Measurements from ENCODE around the gene NECAB2.

Gene NECAB2

DNA sequence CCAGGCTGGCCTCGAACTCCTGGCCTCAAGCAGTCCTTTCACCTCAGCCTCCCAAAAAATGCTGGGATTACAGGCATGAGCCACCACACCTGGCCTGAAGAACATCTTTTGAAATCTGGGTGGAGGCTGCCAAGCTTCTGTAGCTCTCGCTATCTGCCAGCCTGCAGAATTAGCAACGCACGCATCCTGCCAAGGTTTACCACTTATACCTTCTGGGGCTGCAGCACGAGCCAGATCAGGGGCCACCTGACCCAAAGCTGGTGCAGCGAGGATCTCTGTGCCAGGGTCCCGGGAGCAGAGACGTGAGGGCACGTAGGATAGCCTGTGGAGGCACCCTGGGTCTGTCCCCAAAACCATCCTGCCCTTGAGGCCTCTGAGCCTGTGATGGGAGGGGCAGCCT lies 52.3 kb downstream of the NECAB2 start:
- Histone ChIP-seq H3K36me3 (ENCODE audit: insufficient read depth, insufficient read length, low read length) (no peaks in the 10 kb centered on the region), H3K9me3 (ENCODE audit: insufficient read depth, low read length) (peaks cover 8% of the 10 kb centered on the region; the same call in 1 of the 2 replicates), H3K4me3 (ENCODE audit: insufficient read length, low read depth) (no peak overlapping the region), H3K9ac (ENCODE audit: insufficient read length, low read depth) (no peak overlapping the region), H3K27me3 (ENCODE audit: insufficient read depth, insufficient read length) (no peaks in the 10 kb centered on the region), H3K4me1 (ENCODE audit: insufficient read depth, insufficient read length) (peaks cover 2% of the 10 kb centered on the region)
- TF ChIP-seq ZNF274 (IDR thresholded peaks at IDR 0.05; ENCODE audit: low read depth, low read length): no peak
- no peak for TF ChIP-seq YY1 (IDR thresholded peaks at IDR 0.05; ENCODE audit: insufficient read depth, insufficient read length)
- TF ChIP-seq SUZ12 (IDR thresholded peaks at IDR 0.05; ENCODE audit: extremely low read depth, insufficient read depth, insufficient read length): no peak
- no peak for DNase-seq (ENCODE audit: low read depth, low spot score)

DNA sequence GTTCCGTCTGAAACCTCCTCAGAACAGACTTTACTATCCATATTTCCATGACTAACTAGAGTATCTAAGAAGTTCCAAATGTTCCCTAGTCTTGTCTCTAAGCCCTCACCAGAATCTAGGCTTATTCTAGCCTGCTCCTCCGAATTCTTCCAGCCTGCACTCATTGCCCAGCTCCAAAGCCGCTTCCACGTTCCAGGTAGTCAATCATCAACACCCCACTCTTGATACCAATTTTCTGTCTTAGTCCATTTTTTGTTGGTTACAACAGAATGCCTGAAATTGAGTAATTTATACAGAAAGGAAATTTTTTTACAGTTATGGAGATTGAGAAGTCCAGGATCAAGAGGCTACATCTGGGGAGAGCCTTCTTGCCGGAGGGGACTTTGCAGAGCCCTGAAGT lies 53.4 kb downstream of the NECAB2 start:
- Histone ChIP-seq H3K9me3 (ENCODE audit: insufficient read depth, low read length) (peaks cover 8% of the 10 kb centered on the region; the same call in 1 of the 2 replicates), H3K4me1 (ENCODE audit: insufficient read depth, insufficient read length) (peaks cover 2% of the 10 kb centered on the region), H3K36me3 (ENCODE audit: insufficient read depth, insufficient read length, low read length) (no peaks in the 10 kb centered on the region), H3K9ac (ENCODE audit: insufficient read length, low read depth) (no peak overlapping the region), H3K4me3 (ENCODE audit: insufficient read length, low read depth) (no peak overlapping the region), H3K27me3 (ENCODE audit: insufficient read depth, insufficient read length) (no peaks in the 10 kb centered on the region)
- DNase-seq (ENCODE audit: low read depth, low spot score): no peak
- TF ChIP-seq YY1 (IDR thresholded peaks at IDR 0.05; ENCODE audit: insufficient read depth, insufficient read length) (no peak), SUZ12 (IDR thresholded peaks at IDR 0.05; ENCODE audit: extremely low read depth, insufficient read depth, insufficient read length) (no peak), ZNF274 (IDR thresholded peaks at IDR 0.05; ENCODE audit: low read depth, low read length) (no peak)

DNA sequence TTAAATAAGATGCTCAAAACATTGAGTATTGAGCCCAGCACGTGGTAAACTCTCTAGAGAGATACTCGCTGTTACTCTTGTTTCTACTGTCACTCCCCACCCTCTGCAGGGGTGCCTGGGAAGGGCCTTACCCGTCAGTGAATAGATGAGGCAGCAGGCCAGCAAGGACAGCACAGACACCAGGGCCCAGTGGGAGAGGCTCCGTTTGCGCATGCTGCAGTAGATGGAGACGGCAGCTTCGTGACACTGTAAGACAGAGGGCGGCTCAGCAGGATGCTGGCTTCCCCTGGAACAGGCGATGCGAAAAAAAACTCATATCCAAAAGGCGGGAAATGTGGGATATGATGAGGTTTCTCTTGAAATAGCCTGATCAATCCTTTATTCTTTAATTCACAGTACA lies 54.6 kb downstream of the NECAB2 start:
- no peak for DNase-seq (ENCODE audit: low read depth, low spot score)
- H3K4me3 ChIP-seq (ENCODE audit: insufficient read length, low read depth): no peak overlapping the region
- H3K9ac ChIP-seq (ENCODE audit: insufficient read length, low read depth): no peak overlapping the region
- H3K4me1 ChIP-seq (ENCODE audit: insufficient read depth, insufficient read length): peaks cover 7% of the 10 kb centered on the region
- H3K9me3 ChIP-seq (ENCODE audit: insufficient read depth, low read length): peaks cover 8% of the 10 kb centered on the region; the same call in 1 of the 2 replicates
- TF ChIP-seq ZNF274 (IDR thresholded peaks at IDR 0.05; ENCODE audit: low read depth, low read length) (no peak), YY1 (IDR thresholded peaks at IDR 0.05; ENCODE audit: insufficient read depth, insufficient read length) (no peak)
- H3K27me3 ChIP-seq (ENCODE audit: insufficient read depth, insufficient read length): no peaks in the 10 kb centered on the region
- H3K36me3 ChIP-seq (ENCODE audit: insufficient read depth, insufficient read length, low read length): no peaks in the 10 kb centered on the region

DNA sequence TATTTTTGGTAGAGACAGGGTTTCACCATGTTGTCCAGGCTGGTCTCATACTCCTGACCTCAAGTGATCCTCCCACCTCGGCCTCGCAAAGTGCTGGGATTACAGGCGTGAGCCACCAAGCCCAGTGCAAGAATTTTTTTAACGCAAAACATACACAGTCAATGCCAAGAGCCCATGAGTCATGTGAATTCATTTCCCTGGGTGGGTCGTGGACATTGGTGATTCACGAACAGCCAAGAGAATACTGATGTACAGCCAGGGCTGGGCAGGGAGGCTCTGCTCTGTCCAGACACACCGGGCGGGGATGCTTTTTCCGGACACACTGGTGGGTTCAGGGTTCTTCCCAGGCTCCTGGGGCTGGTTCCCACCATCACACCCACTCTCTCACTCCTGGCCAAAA lies 56.8 kb downstream of the NECAB2 start:
- H3K9me3 ChIP-seq (ENCODE audit: insufficient read depth, low read length): no peaks in the 10 kb centered on the region
- peaks cover 2% of the 10 kb centered on the region for H3K27me3 ChIP-seq (ENCODE audit: insufficient read depth, insufficient read length)
- H3K4me3 ChIP-seq (ENCODE audit: insufficient read length, low read depth): no peak overlapping the region
- H3K4me1 ChIP-seq (ENCODE audit: insufficient read depth, insufficient read length): peaks cover 7% of the 10 kb centered on the region
- no peaks in the 10 kb centered on the region for H3K36me3 ChIP-seq (ENCODE audit: insufficient read depth, insufficient read length, low read length)
- DNase-seq (ENCODE audit: low read depth, low spot score): no peak
- TF ChIP-seq SUZ12 (IDR thresholded peaks at IDR 0.05; ENCODE audit: extremely low read depth, insufficient read depth, insufficient read length) (no peak), ZNF274 (IDR thresholded peaks at IDR 0.05; ENCODE audit: low read depth, low read length) (no peak), YY1 (IDR thresholded peaks at IDR 0.05; ENCODE audit: insufficient read depth, insufficient read length) (no peak)
- no peak overlapping the region for H3K9ac ChIP-seq (ENCODE audit: insufficient read length, low read depth)

DNA sequence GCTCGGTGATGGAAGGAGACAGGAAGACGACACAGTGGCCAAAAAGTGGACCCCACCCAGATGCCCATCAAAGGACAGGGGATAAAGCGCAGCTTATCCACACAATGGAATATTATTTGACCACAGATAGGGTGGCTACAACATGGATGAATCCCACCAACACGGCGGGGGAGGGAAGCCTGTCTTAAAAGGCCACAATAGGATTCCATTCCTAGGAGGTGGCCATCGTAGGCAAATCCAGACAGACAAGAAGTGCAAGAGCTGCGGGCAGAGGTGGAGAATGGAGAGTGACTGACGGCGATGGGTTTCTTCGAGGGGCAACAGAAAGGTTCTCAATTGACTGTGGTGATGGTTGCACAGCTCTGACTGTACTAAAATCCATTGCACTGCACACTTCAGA lies 58.6 kb downstream of the NECAB2 start:
- Histone ChIP-seq H3K4me3 (ENCODE audit: insufficient read length, low read depth) (no peak overlapping the region), H3K9ac (ENCODE audit: insufficient read length, low read depth) (no peak overlapping the region), H3K36me3 (ENCODE audit: insufficient read depth, insufficient read length, low read length) (no peaks in the 10 kb centered on the region), H3K9me3 (ENCODE audit: insufficient read depth, low read length) (no peaks in the 10 kb centered on the region), H3K27me3 (ENCODE audit: insufficient read depth, insufficient read length) (peaks cover 8% of the 10 kb centered on the region), H3K4me1 (ENCODE audit: insufficient read depth, insufficient read length) (peaks cover 11% of the 10 kb centered on the region)
- no peak for TF ChIP-seq ZNF274 (IDR thresholded peaks at IDR 0.05; ENCODE audit: low read depth, low read length)
- no peak for TF ChIP-seq YY1 (IDR thresholded peaks at IDR 0.05; ENCODE audit: insufficient read depth, insufficient read length)
- TF ChIP-seq SUZ12 (IDR thresholded peaks at IDR 0.05; ENCODE audit: extremely low read depth, insufficient read depth, insufficient read length): no peak
- no peak for DNase-seq (ENCODE audit: low read depth, low spot score)

DNA sequence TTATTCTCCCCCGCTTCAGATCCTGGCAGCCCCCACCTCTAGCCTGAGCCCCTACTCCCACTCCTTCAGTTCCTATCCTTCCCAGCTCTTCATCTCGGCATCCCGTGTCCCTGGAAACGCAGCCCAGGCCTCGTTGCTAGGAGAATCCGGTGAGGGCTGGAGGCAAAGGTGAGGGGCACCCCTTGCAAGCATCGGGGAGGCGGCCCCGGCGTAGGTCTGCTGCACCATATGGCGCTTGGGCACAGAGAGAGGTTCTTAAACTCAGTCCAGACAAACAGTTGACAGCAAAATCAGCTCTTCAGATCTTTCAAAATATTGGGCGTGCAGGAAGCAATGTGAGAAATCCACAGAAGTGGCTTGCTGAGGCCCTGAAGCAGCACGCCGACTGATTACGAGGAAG lies 59.6 kb downstream of the NECAB2 start:
- Histone ChIP-seq H3K9me3 (ENCODE audit: insufficient read depth, low read length) (no peaks in the 10 kb centered on the region), H3K4me3 (ENCODE audit: insufficient read length, low read depth) (no peak overlapping the region), H3K36me3 (ENCODE audit: insufficient read depth, insufficient read length, low read length) (no peaks in the 10 kb centered on the region), H3K9ac (ENCODE audit: insufficient read length, low read depth) (no peak overlapping the region), H3K4me1 (ENCODE audit: insufficient read depth, insufficient read length) (peaks cover 13% of the 10 kb centered on the region), H3K27me3 (ENCODE audit: insufficient read depth, insufficient read length) (peaks cover 8% of the 10 kb centered on the region)
- TF ChIP-seq ZNF274 (IDR thresholded peaks at IDR 0.05; ENCODE audit: low read depth, low read length): no peak
- TF ChIP-seq YY1 (IDR thresholded peaks at IDR 0.05; ENCODE audit: insufficient read depth, insufficient read length): no peak
- TF ChIP-seq SUZ12 (IDR thresholded peaks at IDR 0.05; ENCODE audit: extremely low read depth, insufficient read depth, insufficient read length): no peak
- DNase-seq (ENCODE audit: low read depth, low spot score): no peak

DNA sequence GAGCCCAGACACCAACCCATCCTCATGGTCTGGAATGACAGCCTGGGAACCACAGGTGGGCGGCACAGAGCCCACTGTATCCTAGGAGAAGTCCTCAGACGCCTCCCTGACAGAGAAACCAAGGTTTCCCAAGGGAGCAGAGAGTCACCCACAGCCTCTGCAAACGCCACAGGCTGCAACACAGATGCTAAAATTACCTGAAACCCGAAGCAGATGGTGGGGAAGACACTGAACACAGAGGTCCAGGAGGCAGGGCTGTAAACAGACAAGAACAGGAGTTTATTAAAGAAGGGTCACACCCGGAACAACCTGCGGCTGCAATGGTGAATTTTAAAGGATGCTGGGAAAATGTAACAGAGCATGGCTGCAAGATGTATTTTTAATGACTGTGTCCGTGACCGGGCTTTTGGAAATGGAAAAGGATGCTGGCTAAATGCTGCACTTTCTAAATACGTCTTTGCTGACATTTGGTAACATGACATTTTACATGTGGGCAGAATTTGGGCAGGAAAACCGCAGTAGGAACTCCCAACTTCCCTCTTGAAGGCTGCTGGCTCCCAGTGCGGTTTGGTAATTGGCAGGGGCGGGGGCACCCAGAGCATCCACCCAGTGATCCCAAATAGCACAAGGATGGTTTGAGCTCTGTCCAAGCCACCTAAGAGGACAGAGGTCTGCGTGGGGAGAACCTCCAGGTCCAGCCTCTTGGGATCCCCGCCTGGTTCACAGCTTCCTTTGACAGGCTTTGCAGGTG lies 61.4 kb downstream of the NECAB2 start:
- DNase-seq (ENCODE audit: low read depth, low spot score): no peak
- no peak for TF ChIP-seq SUZ12 (IDR thresholded peaks at IDR 0.05; ENCODE audit: extremely low read depth, insufficient read depth, insufficient read length)
- TF ChIP-seq YY1 (IDR thresholded peaks at IDR 0.05; ENCODE audit: insufficient read depth, insufficient read length): no peak
- no peak for TF ChIP-seq ZNF274 (IDR thresholded peaks at IDR 0.05; ENCODE audit: low read depth, low read length)
- H3K9me3 ChIP-seq (ENCODE audit: insufficient read depth, low read length): no peaks in the 10 kb centered on the region
- peaks cover 12% of the 10 kb centered on the region for H3K4me1 ChIP-seq (ENCODE audit: insufficient read depth, insufficient read length)
- H3K4me3 ChIP-seq (ENCODE audit: insufficient read length, low read depth): no peak overlapping the region
- no peak overlapping the region for H3K9ac ChIP-seq (ENCODE audit: insufficient read length, low read depth)
- H3K27me3 ChIP-seq (ENCODE audit: insufficient read depth, insufficient read length): peaks cover 8% of the 10 kb centered on the region
- H3K36me3 ChIP-seq (ENCODE audit: insufficient read depth, insufficient read length, low read length): no peaks in the 10 kb centered on the region
